ENCODE results near the gene MAP3K5.

The MAP3K5 gene

DNA sequence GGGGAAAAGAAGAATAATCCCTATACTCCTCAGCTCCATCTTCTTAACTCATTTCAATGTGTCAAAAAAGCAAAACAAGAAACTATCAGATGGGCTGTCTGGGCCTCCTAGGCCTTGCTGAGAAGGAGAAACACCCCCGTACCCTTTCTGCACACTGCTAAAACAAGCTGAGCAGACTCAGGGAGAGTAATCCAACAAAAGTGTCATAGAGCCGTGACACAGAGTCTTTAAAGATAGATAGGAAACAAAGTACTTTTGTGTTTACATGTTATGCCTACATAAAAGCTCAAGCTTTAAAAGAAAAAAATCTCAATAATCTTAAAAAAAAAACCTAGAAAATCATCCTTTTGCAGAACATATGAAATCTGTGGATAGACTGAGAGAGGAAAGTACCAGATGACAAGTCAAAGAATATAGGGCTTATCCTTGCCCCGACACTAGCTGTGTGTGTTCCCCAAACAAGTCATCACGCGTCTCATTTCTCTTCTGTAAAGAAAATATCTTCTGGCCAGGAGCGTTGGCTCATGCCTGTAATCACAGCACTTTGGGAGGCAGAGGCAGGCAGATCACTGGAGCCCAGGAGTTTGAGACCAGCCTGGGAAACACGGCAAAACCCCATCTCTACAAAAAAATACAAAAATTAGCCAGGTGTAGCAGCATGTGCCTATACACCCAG is 81.3 kb downstream of the MAP3K5 start:
- DNase-seq (ENCODE audit: low read depth) = no peak
- H3K4me3 ChIP-seq (ENCODE audit: low read length) = no peak overlapping the region
- TF ChIP-seq, protein P1, sequence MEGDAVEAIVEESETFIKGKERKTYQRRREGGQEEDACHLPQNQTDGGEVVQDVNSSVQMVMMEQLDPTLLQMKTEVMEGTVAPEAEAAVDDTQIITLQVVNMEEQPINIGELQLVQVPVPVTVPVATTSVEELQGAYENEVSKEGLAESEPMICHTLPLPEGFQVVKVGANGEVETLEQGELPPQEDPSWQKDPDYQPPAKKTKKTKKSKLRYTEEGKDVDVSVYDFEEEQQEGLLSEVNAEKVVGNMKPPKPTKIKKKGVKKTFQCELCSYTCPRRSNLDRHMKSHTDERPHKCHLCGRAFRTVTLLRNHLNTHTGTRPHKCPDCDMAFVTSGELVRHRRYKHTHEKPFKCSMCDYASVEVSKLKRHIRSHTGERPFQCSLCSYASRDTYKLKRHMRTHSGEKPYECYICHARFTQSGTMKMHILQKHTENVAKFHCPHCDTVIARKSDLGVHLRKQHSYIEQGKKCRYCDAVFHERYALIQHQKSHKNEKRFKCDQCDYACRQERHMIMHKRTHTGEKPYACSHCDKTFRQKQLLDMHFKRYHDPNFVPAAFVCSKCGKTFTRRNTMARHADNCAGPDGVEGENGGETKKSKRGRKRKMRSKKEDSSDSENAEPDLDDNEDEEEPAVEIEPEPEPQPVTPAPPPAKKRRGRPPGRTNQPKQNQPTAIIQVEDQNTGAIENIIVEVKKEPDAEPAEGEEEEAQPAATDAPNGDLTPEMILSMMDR (conservative IDR thresholded peaks at IDR 0.05; ENCODE audit: low read length) = no peak

DNA sequence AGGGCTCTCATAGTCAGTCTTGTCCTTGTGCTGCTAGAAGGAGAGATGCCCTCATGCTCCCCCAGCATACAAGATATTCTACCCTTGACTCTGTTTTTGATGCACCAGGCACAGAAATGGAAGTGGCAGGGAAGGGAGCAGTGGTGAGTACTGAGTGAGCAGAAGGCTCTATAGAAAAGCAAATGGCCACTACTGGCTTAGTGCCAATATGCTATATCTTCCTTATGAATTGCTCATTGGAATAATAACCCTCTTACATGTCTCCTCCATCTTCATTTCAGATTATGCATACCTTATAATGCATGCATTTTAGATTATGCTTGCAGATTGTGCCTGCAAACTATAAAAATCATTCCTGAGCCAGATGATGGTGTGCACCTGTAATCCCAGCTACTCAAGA is 82.8 kb downstream of the MAP3K5 start:
- TF ChIP-seq, protein P1 (conservative IDR thresholded peaks at IDR 0.05; ENCODE audit: low read length) = no peak
- no peak for DNase-seq (ENCODE audit: low read depth)
- no peak overlapping the region for H3K4me3 ChIP-seq (ENCODE audit: low read length)

DNA sequence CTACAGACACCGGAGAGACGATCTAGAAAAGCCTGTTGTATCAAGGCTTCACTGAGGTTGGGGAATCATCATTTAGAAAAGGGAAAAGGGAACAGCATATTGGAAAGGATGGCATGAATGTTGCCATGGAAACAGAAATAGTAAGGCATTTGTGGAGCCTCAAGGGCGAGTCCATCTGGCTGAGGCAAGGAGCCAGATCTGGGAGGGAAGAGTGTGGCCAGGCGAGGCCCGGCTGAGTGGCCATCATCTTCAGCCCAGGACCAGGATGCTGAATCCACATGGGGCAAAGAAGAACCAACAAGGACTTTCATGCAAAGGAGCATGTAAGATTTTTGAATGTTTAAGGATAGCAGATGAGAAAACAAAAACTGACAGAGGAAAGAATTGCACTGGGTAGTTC is 85.8 kb downstream of the MAP3K5 start:
- H3K4me3 ChIP-seq (ENCODE audit: low read length) = no peak overlapping the region
- TF ChIP-seq, protein P1 (conservative IDR thresholded peaks at IDR 0.05; ENCODE audit: low read length) = no peak
- DNase-seq (ENCODE audit: low read depth) = peak; percentile 1

DNA sequence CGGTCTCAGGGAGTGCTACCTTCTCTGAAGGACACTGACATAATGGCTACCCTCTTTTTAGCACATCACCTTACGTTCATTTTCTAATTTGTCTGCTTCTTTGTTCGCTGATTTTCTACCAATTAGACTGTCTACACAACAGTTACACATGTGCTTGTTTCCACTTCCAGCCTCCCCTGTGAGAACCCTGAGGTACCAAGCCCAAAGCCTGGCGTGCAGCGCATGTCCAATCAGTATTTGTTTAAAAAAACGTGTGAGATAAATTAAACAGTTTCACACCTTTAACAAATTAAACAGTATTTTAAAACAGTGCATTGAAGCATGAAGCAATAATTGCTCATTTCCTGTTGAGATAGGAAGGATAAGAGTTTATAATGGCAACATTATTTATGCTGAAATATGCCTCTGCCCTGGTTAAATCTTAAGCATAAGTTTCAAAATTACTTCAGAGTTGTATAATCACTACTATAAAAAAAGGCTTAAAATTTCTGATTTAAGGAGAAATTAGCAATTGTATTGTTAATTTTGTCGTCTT is 88.9 kb downstream of the MAP3K5 start:
- DNase-seq (ENCODE audit: low read depth) = no peak
- TF ChIP-seq, protein P1 (conservative IDR thresholded peaks at IDR 0.05; ENCODE audit: low read length) = no peak
- H3K4me3 ChIP-seq (ENCODE audit: low read length) = no peak overlapping the region

DNA sequence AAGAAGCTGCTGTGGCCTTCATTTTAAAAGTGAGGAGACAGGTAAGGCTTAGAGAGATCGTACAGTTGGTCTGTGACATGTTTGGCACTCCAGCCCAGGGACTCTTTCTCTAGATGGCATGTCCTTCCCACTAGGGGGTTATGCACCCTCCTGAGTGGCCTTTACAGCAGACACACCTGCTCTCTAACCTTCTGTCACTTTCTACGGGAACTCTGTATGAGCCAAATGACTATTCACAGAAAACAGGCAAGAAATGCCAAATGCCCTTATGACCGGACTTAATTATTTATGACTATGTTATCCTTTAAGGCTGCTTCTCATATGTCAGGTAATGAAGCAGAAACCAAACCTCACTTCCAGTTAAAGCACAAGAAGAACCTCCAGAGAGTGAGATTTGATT is 91.2 kb downstream of the MAP3K5 start:
- TF ChIP-seq, protein P1 (conservative IDR thresholded peaks at IDR 0.05; ENCODE audit: low read length) = no peak
- H3K4me3 ChIP-seq (ENCODE audit: low read length) = no peak overlapping the region

DNA sequence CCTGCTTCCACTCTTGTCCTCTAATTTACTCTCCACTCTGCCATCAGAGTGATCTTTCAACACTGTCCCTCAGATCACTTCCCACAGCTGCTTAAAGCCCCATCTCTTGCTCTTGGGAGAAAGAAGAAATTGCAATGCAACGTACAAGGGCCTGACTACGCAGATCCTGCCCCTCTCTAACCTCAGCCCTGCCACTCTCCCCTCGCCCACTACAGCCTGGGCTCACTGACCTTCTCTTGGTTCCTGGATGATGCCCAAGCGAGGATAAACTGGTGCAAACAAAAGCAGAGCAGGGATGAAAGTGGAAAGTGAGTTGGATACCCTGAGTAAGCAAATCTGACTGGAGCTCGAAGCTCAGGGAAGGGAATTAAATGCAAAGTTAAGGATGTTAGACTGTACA is 92.9 kb downstream of the MAP3K5 start:
- H3K4me3 ChIP-seq (ENCODE audit: low read length) = no peak overlapping the region
- TF ChIP-seq, protein P1 (conservative IDR thresholded peaks at IDR 0.05; ENCODE audit: low read length) = no peak
- no peak for DNase-seq (ENCODE audit: low read depth)

More for the DNA sequence above, 91.2 kb downstream of the MAP3K5 start:
- no peak for DNase-seq (ENCODE audit: low read depth)

DNA sequence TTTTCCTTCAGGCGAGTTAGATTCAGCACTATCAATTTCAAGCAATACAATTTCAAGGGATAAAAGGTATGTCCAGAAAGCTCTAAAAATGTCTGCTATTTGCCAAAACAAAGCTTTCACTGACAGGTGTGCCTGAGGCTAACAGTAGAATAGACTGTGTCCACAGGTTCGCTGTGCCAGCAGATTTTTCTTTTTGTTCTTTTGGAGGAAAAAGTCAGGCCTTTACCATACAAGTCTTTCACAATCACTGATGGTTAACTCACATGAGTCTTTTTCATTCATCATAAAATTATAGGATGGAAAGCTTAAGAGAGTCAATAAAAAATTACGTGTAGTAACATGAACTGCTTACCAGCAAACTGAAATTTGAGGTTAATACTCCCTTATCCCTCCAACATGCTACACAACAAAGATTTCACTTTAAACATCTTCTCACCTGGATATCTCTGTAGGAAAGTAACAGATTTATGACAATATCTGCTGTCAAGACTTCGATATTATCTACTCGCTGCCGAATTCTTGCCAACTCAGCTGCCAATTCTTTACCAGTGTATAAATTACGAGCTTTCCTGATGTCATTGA is 95.4 kb downstream of the MAP3K5 start:
- no peak for DNase-seq (ENCODE audit: low read depth)
- TF ChIP-seq, protein P1 (conservative IDR thresholded peaks at IDR 0.05; ENCODE audit: low read length) = no peak
- H3K4me3 ChIP-seq (ENCODE audit: low read length) = no peak overlapping the region
